Endometrial microvascular endothelial cells (primary cell): ENCODE results near the gene TAS2R43. TPM values are rescaled to one million over a fixed set of nuclear protein-coding genes. Genes with fewer than 3 reads are reported as not detected.
"Not testable (repeated sequence)": the region's sequence is repeated elsewhere in the genome, so short reads cannot be mapped to it uniquely, and the experiment has no call there.

ENCODE experiments used
- in situ Hi-C: cut with HindIII; loops from 2 replicates; pipeline ENCODE4 v1.10.0; 2017; ENCODE audit warnings: low sequenced_read_pairs, low pct_unique_long_range_greater_than_20kb; ENCODE audit errors: inconsistent ontology term
- total RNA-seq: library from RNA; depleted of rRNA; stranded (reverse); fragments of >200 nt; gene quantifications from one replicate; pipeline ENCODE4 v1.2.3, GENCODE V29; 2015; ENCODE audit errors: inconsistent ontology term

TAS2R43 gene
- total RNA-seq, 1 donor from 2014 or later, result not detected

DNA sequence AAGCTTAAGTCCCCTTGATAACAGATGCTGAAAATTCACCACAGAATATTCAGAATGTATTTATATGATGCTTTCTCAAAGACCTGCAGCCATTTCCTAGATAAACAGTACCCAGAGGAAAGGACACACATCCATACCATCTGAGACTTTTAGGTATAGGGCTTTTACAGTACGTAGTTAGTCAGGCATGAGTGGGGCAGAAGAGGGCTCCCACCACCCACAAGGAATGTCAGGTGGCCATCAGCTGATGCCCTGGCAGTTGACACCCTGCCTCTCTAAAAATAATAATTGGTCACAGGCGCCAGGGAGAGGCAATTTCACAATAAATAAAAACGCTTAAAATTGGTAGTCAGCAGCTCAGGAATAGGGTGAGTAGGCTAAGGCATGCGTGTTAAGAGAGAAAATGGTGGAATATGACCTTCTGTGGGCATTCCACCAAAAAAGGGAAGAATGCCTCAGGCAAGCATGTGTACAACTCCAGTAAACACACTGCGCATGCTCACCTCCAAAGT lies 22.2 kb downstream of the TAS2R43 start:
- in situ Hi-C loops, result loop anchor here (10.0 kb wide), 1 partner anchor 55 kb away; no protein-coding TSS in a partner anchor

- in situ Hi-C loops, result no loop called here
Measured at GRCh38 chr12:11067514-11067913, 24.6 kb downstream of the TAS2R43 start.

DNA sequence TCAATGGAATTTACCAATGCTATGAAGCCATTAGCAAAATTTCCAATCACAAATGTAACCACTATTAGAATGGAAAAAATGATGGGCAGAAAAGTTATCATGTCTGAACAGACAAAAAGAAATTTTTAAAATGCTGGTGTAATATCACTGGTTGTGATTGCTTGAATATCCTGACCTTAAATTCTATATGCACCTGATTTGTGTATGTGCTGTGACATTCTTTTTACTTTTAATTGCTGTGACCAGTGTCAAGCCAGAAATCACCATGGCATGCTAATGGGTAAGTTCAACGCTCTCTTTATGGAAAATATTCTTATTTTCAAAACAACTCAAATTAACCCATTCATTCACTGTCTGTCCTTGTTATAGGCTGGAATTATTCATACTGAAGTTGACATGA lies 29.9 kb downstream of the TAS2R43 start, which contains the start of gene TAS2R46:
TSS of gene TAS2R46 (minus strand) at position 101 of the 400 bp plus-strand sequence. CDS start at position 101, 0 bp downstream.
- in situ Hi-C loops, result not testable (repeated sequence)

DNA sequence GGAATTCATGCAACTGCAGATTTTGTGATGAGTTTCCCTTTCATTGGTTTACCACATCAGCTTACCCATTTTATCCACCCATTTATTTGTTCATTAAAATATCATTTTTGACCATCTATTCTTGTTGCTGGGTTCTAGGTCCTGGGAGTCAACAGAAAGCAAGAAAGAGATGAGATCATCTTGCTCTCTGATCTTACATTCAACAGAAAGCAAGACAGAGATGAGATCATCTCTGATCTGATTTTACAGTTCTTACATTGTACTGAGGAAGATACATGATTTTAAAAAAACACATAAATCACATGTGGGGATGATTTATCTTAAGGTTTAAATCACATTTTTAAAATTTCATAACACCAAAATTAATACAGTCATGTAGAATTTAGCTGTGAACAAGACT lies 32.3 kb downstream of the TAS2R43 start:
- in situ Hi-C loops, result no loop called here

GRCh38 chr12:11059041-11059440 lies 33.1 kb downstream of the TAS2R43 start:
- in situ Hi-C loops, result no loop called here

DNA sequence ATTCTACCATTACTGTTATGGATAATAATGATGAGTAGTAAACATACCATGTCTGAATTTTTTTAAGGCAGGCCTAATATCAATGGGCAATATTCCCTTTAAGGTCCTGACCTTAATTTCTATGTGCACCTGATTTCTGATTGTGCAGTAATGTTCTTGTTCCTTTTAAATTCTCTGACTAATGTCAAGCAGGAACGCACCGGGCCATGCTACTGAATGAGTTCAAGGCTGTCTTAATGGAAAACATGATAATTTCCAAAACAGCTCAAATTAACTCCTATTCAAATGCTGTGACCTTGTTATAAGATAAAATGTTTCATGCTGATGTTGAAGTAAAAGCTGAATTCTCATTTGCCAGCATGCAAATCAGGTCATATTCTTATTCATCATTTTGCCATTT lies 36.8 kb downstream of the TAS2R43 start:
- in situ Hi-C loops, result no loop called here

DNA sequence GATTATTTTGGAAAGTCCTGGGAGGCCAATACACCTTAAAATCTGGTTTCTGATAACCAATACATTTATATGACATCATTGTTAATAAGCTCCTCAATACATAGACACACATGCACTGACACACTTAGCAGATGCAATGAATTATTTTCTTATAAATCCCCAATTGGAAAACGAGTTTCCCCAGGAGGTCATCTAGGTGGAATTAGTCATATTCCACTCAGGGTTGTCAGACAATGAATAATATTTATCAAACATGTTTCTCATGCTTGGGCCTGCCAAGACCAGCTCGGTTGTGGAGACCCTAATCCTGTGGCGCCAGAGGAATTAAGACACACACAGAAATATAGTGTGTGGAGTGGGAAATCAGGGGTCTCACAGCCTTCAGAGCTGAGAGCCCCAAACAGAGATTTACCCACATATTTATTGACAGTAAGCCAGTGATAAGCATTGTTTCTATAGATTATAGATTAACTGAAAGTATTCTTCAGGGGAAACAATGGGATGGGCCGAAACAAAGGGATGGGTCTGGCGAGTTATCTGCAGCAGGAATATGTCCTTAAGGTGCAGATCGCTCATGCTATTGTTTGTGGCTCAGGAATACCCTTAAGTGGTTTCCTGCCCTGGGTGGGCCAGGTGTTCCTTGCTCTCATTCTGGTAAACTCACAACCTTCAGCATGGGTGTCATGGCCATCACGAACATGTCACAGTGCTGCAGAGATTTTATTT lies 42.1 kb downstream of the TAS2R43 start:
- in situ Hi-C loops, result not testable (repeated sequence)

DNA sequence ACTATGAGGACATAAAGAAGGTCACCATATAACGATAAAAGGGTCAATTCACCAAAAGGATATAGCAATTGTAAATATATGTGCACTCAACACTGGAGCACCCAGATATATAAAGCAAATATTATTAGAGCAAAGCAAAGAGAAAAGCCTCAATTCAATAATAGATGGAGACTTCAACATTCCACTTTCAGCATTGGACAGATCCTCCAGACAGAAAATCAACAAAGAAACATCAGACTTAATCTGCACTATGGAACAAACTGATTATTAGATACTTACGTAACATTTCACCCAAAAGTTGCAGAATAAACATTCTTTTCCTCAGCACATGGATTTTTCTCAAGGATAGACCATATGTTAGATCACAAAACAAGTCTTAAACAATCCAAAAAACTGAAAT lies 50.7 kb downstream of the TAS2R43 start:
- in situ Hi-C loops, result not testable (repeated sequence)

Other genes starting within 250 kb of the TAS2R43 start
- gene PRR4, start 242.8 kb downstream of the TAS2R43 start, total RNA-seq, result not detected
- 11.5 TPM for gene PRH1, start 208.1 kb downstream of the TAS2R43 start, total RNA-seq
- 0.09 TPM for gene TAS2R13, start 182.8 kb downstream of the TAS2R43 start, total RNA-seq
- gene PRH2, start 163.1 kb downstream of the TAS2R43 start, total RNA-seq, result not detected
- gene TAS2R14, start 153.1 kb downstream of the TAS2R43 start, total RNA-seq, result 0.09 TPM
- 0.09 TPM for gene TAS2R50, start 105.4 kb downstream of the TAS2R43 start, total RNA-seq
- 0.65 TPM for gene TAS2R20, start 94.0 kb downstream of the TAS2R43 start, total RNA-seq
- gene TAS2R19, start 69.7 kb downstream of the TAS2R43 start, total RNA-seq, result 0.19 TPM
- gene TAS2R31, start 60.9 kb downstream of the TAS2R43 start, total RNA-seq, result not detected
- gene TAS2R46, start 30.0 kb downstream of the TAS2R43 start, total RNA-seq, result 0.46 TPM
- 0.56 TPM for gene TAS2R30, start 42.3 kb upstream of the TAS2R43 start, total RNA-seq
- gene SMIM10L1, start 78.9 kb upstream of the TAS2R43 start, total RNA-seq, result 6.3 TPM
- gene TAS2R42, start 94.6 kb upstream of the TAS2R43 start, total RNA-seq, result not detected
- gene PRB3, start 177.4 kb upstream of the TAS2R43 start, total RNA-seq, result not detected
- not detected for gene PRB4, start 218.1 kb upstream of the TAS2R43 start, total RNA-seq